HepG2 (cell line): Measurements from ENCODE around the gene COPZ1. TPM values are rescaled to one million over a fixed set of nuclear protein-coding genes. Genes with fewer than 3 reads are reported as not detected.
A peak's percentile ranks its signal among the peaks of the same experiment; 100 is the strongest.

Source experiments
- BRD4 ChIP-seq: sonication (generic); formaldehyde crosslinking; IDR thresholded peaks from 2 replicates; pipeline ENCODE4 v1.4.0; 2020; ENCODE audit warnings: missing genetic modification reagents
- CENPT ChIP-seq: sonication (generic); formaldehyde crosslinking; IDR thresholded peaks from 2 replicates; pipeline ENCODE4 v1.8.0; 2022; ENCODE audit warnings: low read depth, mild to moderate bottlenecking, moderate library complexity, missing genetic modification reagents
- CHCHD3 ChIP-seq: sonication (generic); formaldehyde crosslinking; IDR thresholded peaks from 2 replicates; pipeline ENCODE4 v1.8.0; 2022; ENCODE audit warnings: mild to moderate bottlenecking, missing genetic modification reagents, moderate library complexity
- HCFC1 ChIP-seq: fragments of 150-350 bp; IDR thresholded peaks from 2 replicates; pipeline ENCODE4 v1.6.1; 2014; ENCODE audit warnings: low read depth, low read length
- NFRKB ChIP-seq: fragments of 450-650 bp; IDR thresholded peaks from 2 replicates; pipeline ENCODE4 v1.6.1; 2017
- SIX4 ChIP-seq: sonication (generic); formaldehyde crosslinking; IDR thresholded peaks from 2 replicates; pipeline ENCODE4 v1.4.0; 2020; ENCODE audit warnings: missing genetic modification reagents
- TEF ChIP-seq: sonication (generic); formaldehyde crosslinking; IDR thresholded peaks from 2 replicates; pipeline ENCODE4 v1.5.0; 2020; ENCODE audit warnings: missing genetic modification reagents
- TOPORS ChIP-seq: sonication (generic); formaldehyde crosslinking; IDR thresholded peaks from 2 replicates; pipeline ENCODE4 v1.8.0; 2023; ENCODE audit warnings: mild to moderate bottlenecking, missing genetic modification reagents
- ZC3H4 ChIP-seq: sonication (generic); formaldehyde crosslinking; IDR thresholded peaks from 2 replicates; pipeline ENCODE4 v1.4.0; 2020; ENCODE audit warnings: missing genetic modification reagents, borderline replicate concordance
- ZFX ChIP-seq: sonication (generic); formaldehyde crosslinking; IDR thresholded peaks from 2 replicates; pipeline ENCODE4 v1.4.0; 2020; ENCODE audit warnings: mild to moderate bottlenecking, low read depth, missing genetic modification reagents, moderate library complexity
- ZNF562 ChIP-seq: sonication (generic); formaldehyde crosslinking; IDR thresholded peaks from 2 replicates; pipeline ENCODE4 v1.8.0; 2022; ENCODE audit warnings: missing genetic modification reagents, borderline replicate concordance
- ZNF672 ChIP-seq: sonication (generic); formaldehyde crosslinking; IDR thresholded peaks from 2 replicates; pipeline ENCODE4 v1.8.1; 2022; ENCODE audit warnings: missing genetic modification reagents
- ZNF800 ChIP-seq: sonication (generic); formaldehyde crosslinking; IDR thresholded peaks from 2 replicates; pipeline ENCODE4 v1.4.0; 2020; ENCODE audit warnings: missing genetic modification reagents
- polyA plus RNA-seq, 8 experiments: library from polyadenylated mRNA; depleted of rRNA in 3 of 8; stranded (reverse) in 7 of 8; unstranded in 1 of 8; fragments of >200 nt; fragmentation: Illumina TruSeq in 4 of 8; extraction: Trizol in 4 of 8; gene quantifications; 2 replicates each; pipeline versions ENCODE4 v1.2.1 to v1.2.3, GENCODE V29; 2011 to 2016; ENCODE audit warnings: low read depth in 4 of 8, missing spikeins in 1 of 8, mixed read lengths in 1 of 8; ENCODE audit not compliant: insufficient read depth in 1 of 8
- total RNA-seq, 5 experiments: library from RNA; depleted of rRNA; stranded (reverse); fragments of >200 nt; fragmentation: Illumina TruSeq; extraction: Trizol; gene quantifications; 2 replicates each; pipeline ENCODE4 v1.2.3, GENCODE V29; 2016; ENCODE audit warnings: low read depth in 1 of 5
- TF ChIP-seq, protein P1 (sequence below): sonication (generic); formaldehyde crosslinking; IDR thresholded peaks from 2 replicates; pipeline ENCODE4 v1.9.0; 2021; ENCODE audit warnings: missing genetic modification reagents, mild to moderate bottlenecking, borderline replicate concordance
- TF ChIP-seq, protein P2 (sequence below), 2 experiments: fragments of 450-650 bp in 1 of 2; sonication (generic) in 1 of 2; formaldehyde crosslinking in 1 of 2; IDR thresholded peaks; 2 replicates each; pipeline versions ENCODE4 v1.6.1 to v1.8.0; 2016 to 2022; ENCODE audit warnings: antibody characterized with exemption in 1 of 2, mild to moderate bottlenecking in 1 of 2, missing genetic modification reagents in 1 of 2

The COPZ1 gene
- total and polyA plus RNA-seq, 2 of the 13 experiments (the other 11 are each of a cell fraction or from before 2014, with no cell fraction given), result 125 to 184 TPM

DNA sequence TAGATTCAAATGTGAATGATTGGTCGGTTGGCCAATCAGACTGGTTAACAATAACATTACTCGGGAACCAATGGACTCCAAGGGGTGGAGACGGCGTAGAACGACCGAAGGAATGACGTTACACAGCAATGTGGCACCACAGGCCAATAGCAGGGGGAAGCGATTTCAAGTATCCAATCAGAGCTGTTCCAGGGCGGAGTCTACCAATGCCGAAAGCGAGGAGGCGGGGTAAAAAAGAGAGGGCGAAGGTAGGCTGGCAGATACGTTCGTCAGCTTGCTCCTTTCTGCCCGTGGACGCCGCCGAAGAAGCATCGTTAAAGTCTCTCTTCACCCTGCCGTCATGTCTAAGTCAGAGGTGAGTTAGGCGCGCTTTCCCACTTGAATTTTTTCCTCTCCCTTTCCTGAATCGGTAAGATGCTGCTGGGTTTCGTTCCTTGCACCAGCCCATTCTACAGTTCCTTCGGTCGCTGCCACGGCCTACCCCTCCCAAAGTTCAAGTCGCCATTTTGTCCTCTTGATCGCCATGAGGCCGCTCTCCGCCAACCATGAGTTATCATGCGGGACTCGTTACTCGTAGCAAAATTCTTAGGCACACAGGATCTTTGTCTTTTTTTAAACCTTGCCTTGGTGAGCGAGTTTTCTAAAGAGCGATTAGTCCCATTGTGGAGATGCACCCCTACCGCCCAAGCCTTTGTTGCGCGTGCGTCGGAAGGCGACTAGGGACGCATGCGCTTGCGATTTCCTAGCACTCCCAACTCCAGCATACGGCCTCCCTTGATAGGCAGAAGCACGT lies 44.3 kb upstream of the COPZ1 start, which contains the start of gene HNRNPA1 (continued):
- TF ChIP-seq ZNF800 (CRISPR knock-in tag), result peak; percentile 48; the same call in 1 of the 2 replicates
- no peak for TF ChIP-seq TOPORS (CRISPR knock-in tag)
- TF ChIP-seq CENPT (CRISPR knock-in tag), result peak; percentile 11; the same call in 1 of the 2 replicates
- TF ChIP-seq SIX4 (CRISPR knock-in tag), result peak; percentile 10; the same call in 1 of the 2 replicates
- TF ChIP-seq TEF (CRISPR knock-in tag), result no peak
- no peak; the same call in 1 of the 2 replicates for TF ChIP-seq HCFC1
- TF ChIP-seq BRD4 (CRISPR knock-in tag), result peak; percentile 98
- TF ChIP-seq CHCHD3 (CRISPR knock-in tag), result 0 out of 2 replicates have a peak, but pooled peaks have one; percentile 32
- TF ChIP-seq, protein P1, sequence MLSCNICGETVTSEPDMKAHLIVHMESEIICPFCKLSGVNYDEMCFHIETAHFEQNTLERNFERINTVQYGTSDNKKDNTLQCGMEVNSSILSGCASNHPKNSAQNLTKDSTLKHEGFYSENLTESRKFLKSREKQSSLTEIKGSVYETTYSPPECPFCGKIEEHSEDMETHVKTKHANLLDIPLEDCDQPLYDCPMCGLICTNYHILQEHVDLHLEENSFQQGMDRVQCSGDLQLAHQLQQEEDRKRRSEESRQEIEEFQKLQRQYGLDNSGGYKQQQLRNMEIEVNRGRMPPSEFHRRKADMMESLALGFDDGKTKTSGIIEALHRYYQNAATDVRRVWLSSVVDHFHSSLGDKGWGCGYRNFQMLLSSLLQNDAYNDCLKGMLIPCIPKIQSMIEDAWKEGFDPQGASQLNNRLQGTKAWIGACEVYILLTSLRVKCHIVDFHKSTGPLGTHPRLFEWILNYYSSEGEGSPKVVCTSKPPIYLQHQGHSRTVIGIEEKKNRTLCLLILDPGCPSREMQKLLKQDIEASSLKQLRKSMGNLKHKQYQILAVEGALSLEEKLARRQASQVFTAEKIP (CRISPR knock-in tag), result no peak
- no peak for TF ChIP-seq ZNF672 (CRISPR knock-in tag)
- TF ChIP-seq, protein P2, sequence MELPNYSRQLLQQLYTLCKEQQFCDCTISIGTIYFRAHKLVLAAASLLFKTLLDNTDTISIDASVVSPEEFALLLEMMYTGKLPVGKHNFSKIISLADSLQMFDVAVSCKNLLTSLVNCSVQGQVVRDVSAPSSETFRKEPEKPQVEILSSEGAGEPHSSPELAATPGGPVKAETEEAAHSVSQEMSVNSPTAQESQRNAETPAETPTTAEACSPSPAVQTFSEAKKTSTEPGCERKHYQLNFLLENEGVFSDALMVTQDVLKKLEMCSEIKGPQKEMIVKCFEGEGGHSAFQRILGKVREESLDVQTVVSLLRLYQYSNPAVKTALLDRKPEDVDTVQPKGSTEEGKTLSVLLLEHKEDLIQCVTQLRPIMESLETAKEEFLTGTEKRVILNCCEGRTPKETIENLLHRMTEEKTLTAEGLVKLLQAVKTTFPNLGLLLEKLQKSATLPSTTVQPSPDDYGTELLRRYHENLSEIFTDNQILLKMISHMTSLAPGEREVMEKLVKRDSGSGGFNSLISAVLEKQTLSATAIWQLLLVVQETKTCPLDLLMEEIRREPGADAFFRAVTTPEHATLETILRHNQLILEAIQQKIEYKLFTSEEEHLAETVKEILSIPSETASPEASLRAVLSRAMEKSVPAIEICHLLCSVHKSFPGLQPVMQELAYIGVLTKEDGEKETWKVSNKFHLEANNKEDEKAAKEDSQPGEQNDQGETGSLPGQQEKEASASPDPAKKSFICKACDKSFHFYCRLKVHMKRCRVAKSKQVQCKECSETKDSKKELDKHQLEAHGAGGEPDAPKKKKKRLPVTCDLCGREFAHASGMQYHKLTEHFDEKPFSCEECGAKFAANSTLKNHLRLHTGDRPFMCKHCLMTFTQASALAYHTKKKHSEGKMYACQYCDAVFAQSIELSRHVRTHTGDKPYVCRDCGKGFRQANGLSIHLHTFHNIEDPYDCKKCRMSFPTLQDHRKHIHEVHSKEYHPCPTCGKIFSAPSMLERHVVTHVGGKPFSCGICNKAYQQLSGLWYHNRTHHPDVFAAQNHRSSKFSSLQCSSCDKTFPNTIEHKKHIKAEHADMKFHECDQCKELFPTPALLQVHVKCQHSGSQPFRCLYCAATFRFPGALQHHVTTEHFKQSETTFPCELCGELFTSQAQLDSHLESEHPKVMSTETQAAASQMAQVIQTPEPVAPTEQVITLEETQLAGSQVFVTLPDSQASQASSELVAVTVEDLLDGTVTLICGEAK (IDR thresholded peaks at IDR 0.05), result no peak
- TF ChIP-seq, protein P2 (CRISPR knock-in tag; IDR thresholded peaks at IDR 0.05), result peak; percentile 78
- peak; percentile 87 for TF ChIP-seq NFRKB
- peak; percentile 98 for TF ChIP-seq ZFX (CRISPR knock-in tag)
- peak; percentile 99 for TF ChIP-seq ZC3H4 (CRISPR knock-in tag)
- no peak for TF ChIP-seq ZNF562
